ENCODE measurements around the gene P2RY8. TPM values are rescaled to one million over a fixed set of nuclear protein-coding genes. Genes with fewer than 3 reads are reported as not detected.

P2RY8 gene
- total RNA-seq, 3 donors from 2014 or later (not counting 1 experiment from before 2014, with no cell fraction given) = 73.7 to 114 (median 107) TPM

GRCh38 chrX:1442016-1442665, 94.8 kb downstream of the P2RY8 start:
- no peak overlapping the region for H3K4me3 ChIP-seq (ENCODE audit: low read length)
- DNase-seq (no peak), ATAC-seq (no peak)
- peaks cover 3% of the 10 kb centered on the region for H3K4me1 ChIP-seq (ENCODE audit: control insufficient read depth, insufficient read depth, low read length)
- TF ChIP-seq, protein P1, sequence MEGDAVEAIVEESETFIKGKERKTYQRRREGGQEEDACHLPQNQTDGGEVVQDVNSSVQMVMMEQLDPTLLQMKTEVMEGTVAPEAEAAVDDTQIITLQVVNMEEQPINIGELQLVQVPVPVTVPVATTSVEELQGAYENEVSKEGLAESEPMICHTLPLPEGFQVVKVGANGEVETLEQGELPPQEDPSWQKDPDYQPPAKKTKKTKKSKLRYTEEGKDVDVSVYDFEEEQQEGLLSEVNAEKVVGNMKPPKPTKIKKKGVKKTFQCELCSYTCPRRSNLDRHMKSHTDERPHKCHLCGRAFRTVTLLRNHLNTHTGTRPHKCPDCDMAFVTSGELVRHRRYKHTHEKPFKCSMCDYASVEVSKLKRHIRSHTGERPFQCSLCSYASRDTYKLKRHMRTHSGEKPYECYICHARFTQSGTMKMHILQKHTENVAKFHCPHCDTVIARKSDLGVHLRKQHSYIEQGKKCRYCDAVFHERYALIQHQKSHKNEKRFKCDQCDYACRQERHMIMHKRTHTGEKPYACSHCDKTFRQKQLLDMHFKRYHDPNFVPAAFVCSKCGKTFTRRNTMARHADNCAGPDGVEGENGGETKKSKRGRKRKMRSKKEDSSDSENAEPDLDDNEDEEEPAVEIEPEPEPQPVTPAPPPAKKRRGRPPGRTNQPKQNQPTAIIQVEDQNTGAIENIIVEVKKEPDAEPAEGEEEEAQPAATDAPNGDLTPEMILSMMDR (IDR thresholded peaks at IDR 0.05) = no peak
- Mint-ChIP-seq H3K4me3 (no peak overlapping the region), H3K27ac (no peak overlapping the region), H3K36me3 (peaks cover 4% of the 10 kb centered on the region), H3K27me3 (ENCODE audit: low read depth in 2 of 2) (no peaks in the 10 kb centered on the region), H3K4me1 (peaks cover 22 to 25% of the 10 kb centered on the region in 2 donors), H3K9me3 (peaks cover under 1 to 3% of the 10 kb centered on the region in 2 donors)
- intact Hi-C loops (cut with micrococcal nuclease) = no loop called here
- WGBS (ENCODE audit: insufficient coverage) = 99% methylated on average over 18 of the region's 18 CpGs
- H3K9me3 ChIP-seq (ENCODE audit: control insufficient read depth, insufficient read depth, low read length) = peaks cover 12% of the 10 kb centered on the region
- no peaks in the 10 kb centered on the region for H3K27me3 ChIP-seq (ENCODE audit: control insufficient read depth, insufficient read depth, low read length)
- no peak overlapping the region for H3K27ac ChIP-seq (ENCODE audit: low read length)
- peaks cover 9% of the 10 kb centered on the region for H3K36me3 ChIP-seq (ENCODE audit: control insufficient read depth, insufficient read depth, low read length)

DNA sequence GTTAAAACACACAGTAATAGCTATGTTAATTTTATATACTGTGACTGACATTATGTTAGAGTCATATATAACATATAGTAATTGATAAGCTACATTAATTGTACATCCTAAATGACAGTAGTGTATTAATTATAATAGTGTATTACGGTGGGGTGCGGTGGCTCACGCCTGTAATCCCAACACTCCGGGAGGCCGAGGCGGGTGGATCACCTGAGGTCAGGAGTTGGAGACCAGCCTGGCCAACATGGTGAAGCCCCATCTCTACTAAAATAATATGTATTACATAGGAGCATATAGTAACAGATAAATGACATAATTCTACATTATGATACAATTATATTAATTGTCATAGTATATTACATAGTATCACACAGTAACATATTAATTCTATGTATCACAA, 96.5 kb downstream of the P2RY8 start:
- WGBS (ENCODE audit: insufficient coverage) = no CpG with 5 or more reads among the region's 6 CpGs
- Histone ChIP-seq H3K27me3 (ENCODE audit: control insufficient read depth, insufficient read depth, low read length) (no peaks in the 10 kb centered on the region), H3K27ac (ENCODE audit: low read length) (no peak overlapping the region), H3K9me3 (ENCODE audit: control insufficient read depth, insufficient read depth, low read length) (peaks cover 12% of the 10 kb centered on the region), H3K36me3 (ENCODE audit: control insufficient read depth, insufficient read depth, low read length) (peaks cover 17% of the 10 kb centered on the region), H3K4me1 (ENCODE audit: control insufficient read depth, insufficient read depth, low read length) (no peaks in the 10 kb centered on the region), H3K4me3 (ENCODE audit: low read length) (no peak overlapping the region)
- ATAC-seq (no peak), DNase-seq (no peak)
- H3K27ac Mint-ChIP-seq = no peak overlapping the region
- H3K27me3 Mint-ChIP-seq (ENCODE audit: low read depth in 2 of 2) = no peaks in the 10 kb centered on the region
- peaks cover 17 to 18% of the 10 kb centered on the region in 2 donors for H3K4me1 Mint-ChIP-seq
- TF ChIP-seq, protein P1 (IDR thresholded peaks at IDR 0.05) = no peak
- intact Hi-C loops (cut with micrococcal nuclease) = no loop called here
- H3K36me3 Mint-ChIP-seq = peaks cover 9% of the 10 kb centered on the region
- H3K4me3 Mint-ChIP-seq = no peak overlapping the region
- H3K9me3 Mint-ChIP-seq = peaks cover 0 to 3% of the 10 kb centered on the region in 2 donors

GRCh38 chrX:1435241-1435895, 101.6 kb downstream of the P2RY8 start:
- Mint-ChIP-seq H3K4me1 (no peaks in the 10 kb centered on the region), H3K9me3 (no peaks in the 10 kb centered on the region), H3K27ac (no peak overlapping the region), H3K4me3 (no peak overlapping the region), H3K36me3 (peaks cover 9% of the 10 kb centered on the region), H3K27me3 (ENCODE audit: low read depth in 2 of 2) (no peaks in the 10 kb centered on the region)
- WGBS (ENCODE audit: insufficient coverage) = 95% methylated on average over 20 of the region's 20 CpGs
- Histone ChIP-seq H3K9me3 (ENCODE audit: control insufficient read depth, insufficient read depth, low read length) (no peaks in the 10 kb centered on the region), H3K27ac (ENCODE audit: low read length) (no peak overlapping the region), H3K36me3 (ENCODE audit: control insufficient read depth, insufficient read depth, low read length) (peaks cover 24% of the 10 kb centered on the region), H3K27me3 (ENCODE audit: control insufficient read depth, insufficient read depth, low read length) (no peaks in the 10 kb centered on the region), H3K4me1 (ENCODE audit: control insufficient read depth, insufficient read depth, low read length) (no peaks in the 10 kb centered on the region), H3K4me3 (ENCODE audit: low read length) (no peak overlapping the region)
- intact Hi-C loops (cut with micrococcal nuclease) = no loop called here
- ATAC-seq (peak in 2 of 3 donors; percentile 9 to 12), DNase-seq (no peak)
- TF ChIP-seq, protein P1 (IDR thresholded peaks at IDR 0.05) = no peak
